ENCODE results near the gene SDK1. TPM values are rescaled to one million over a fixed set of nuclear protein-coding genes. Genes with fewer than 3 reads are reported as not detected.
A peak's percentile ranks its signal among the peaks of the same experiment; 100 is the strongest.

The SDK1 gene, protein sequence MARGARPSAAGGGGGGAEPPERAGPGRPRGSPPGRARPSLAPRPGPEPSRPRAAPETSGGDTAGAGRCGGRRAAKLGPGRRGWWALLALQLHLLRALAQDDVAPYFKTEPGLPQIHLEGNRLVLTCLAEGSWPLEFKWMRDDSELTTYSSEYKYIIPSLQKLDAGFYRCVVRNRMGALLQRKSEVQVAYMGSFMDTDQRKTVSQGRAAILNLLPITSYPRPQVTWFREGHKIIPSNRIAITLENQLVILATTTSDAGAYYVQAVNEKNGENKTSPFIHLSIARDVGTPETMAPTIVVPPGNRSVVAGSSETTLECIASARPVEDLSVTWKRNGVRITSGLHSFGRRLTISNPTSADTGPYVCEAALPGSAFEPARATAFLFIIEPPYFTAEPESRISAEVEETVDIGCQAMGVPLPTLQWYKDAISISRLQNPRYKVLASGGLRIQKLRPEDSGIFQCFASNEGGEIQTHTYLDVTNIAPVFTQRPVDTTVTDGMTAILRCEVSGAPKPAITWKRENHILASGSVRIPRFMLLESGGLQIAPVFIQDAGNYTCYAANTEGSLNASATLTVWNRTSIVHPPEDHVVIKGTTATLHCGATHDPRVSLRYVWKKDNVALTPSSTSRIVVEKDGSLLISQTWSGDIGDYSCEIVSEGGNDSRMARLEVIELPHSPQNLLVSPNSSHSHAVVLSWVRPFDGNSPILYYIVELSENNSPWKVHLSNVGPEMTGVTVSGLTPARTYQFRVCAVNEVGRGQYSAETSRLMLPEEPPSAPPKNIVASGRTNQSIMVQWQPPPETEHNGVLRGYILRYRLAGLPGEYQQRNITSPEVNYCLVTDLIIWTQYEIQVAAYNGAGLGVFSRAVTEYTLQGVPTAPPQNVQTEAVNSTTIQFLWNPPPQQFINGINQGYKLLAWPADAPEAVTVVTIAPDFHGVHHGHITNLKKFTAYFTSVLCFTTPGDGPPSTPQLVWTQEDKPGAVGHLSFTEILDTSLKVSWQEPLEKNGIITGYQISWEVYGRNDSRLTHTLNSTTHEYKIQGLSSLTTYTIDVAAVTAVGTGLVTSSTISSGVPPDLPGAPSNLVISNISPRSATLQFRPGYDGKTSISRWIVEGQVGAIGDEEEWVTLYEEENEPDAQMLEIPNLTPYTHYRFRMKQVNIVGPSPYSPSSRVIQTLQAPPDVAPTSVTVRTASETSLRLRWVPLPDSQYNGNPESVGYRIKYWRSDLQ (N-terminal part only)
- 0.53 TPM for total RNA-seq

DNA sequence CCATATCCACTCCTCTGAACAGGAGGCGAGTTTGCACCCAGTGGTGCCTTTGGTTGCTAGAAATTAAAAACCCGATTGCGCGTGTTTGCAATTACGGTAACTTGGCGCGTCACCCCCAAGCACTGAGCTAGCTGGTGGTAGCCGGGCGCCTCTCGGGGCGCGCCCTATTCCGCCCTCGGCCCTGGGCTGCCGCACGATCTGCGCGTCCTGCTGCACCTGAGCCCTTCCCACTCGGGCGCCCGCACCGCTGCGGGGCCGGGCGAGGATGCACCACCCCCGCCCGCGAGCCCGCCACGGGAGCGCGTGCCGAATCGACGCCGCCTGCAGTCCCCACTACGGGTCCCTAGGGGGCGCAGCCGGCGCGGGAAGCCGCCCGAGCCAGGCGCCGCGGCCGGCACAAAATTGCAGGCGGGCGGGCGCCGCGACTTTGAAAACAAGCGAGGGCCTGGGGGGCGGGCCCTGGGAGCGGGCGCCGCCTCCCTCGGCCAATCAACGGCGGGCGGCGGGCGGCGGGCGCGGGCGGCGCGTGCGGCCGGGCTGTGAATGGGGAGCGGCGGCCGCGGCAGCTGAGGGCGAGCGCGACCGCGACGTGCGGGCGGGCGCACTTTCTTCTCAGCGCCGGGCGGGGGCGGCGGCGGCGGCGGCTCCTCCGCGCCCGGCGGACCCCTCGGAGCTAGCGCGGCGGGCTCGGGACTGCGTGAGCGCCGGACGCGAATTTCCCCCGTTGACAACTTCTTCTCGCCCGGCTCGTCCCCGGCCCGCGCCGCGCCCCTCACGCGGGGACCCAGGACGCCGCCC is at the start of gene SDK1:
TSS of gene SDK1 (plus strand) at position 602 of the 798 bp plus-strand sequence. CDS start 335 bp downstream, outside the sequence.
- ATAC-seq: peak; percentile 98
- DNase-seq (ENCODE audit: low spot score): peak; percentile 91

DNA sequence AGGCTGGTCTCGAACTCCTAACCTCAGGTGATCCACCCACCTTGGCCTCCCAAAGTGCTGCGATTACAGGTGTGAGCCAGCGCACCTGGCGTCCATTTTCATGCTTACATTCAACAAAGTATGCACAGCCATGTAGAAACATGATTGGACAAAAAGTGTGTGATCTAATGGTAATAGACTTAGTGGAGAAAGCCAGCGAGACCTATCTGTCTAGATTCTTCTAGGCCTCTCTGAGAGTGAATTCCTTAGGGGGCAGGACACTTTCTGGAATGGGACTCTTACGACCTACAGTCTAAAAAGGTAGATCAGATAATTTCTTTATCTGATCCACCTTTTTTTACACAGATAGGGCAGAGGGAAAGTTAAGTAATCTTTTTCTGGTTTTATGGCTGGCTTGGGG is 46.3 kb upstream of the SDK1 start:
- ATAC-seq (no peak), DNase-seq (ENCODE audit: low spot score) (no peak)

DNA sequence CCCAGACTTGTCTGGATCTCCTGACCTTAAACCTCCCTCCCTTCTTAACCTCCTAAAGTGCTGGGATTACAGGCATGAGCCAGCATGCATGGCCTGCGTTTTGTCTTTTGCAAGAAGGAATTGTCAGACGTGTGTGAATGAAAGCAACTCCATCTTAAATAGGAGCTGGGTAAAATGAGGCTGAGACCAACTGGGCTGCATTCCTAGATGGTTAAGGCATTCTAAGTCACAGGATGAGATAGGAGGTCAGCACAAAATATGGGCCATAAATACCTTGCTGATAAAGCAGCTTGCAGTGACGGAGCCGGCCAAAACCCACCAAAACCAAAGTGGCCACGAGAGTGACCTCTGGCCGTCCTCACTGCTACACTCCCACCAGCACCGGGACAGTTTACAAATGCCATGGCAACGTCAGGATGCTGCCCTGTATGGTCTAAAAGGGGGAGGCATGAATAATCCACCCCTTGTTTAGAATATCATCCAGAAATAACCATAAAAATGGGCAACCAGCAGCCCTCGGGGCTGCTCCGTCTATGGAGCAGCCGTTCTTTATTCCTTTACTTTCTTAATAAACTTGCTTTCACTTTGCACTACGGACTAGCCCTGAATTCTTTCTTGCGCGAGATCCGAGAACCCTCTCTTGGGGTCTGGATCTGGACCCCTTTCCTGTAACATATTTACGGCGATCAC is 41.2 kb upstream of the SDK1 start:
- DNase-seq (ENCODE audit: low spot score) (no peak), ATAC-seq (no peak)

DNA sequence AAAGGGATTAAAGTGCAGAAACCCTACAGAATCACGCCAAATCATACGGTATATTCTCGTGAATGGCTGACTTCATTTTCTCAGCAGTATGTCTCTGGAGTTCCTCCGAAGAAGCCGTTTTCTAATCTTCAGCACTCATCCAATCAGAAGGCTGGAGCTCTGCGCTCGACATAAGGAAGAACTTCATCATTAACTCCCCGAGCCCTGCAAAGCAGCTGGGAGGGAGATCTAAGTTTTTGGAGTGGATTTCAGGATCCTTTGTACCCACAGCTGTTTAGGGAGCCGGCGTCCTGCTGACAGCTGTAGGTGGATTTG is 40.7 kb upstream of the SDK1 start:
- ATAC-seq (no peak), DNase-seq (ENCODE audit: low spot score) (no peak)

DNA sequence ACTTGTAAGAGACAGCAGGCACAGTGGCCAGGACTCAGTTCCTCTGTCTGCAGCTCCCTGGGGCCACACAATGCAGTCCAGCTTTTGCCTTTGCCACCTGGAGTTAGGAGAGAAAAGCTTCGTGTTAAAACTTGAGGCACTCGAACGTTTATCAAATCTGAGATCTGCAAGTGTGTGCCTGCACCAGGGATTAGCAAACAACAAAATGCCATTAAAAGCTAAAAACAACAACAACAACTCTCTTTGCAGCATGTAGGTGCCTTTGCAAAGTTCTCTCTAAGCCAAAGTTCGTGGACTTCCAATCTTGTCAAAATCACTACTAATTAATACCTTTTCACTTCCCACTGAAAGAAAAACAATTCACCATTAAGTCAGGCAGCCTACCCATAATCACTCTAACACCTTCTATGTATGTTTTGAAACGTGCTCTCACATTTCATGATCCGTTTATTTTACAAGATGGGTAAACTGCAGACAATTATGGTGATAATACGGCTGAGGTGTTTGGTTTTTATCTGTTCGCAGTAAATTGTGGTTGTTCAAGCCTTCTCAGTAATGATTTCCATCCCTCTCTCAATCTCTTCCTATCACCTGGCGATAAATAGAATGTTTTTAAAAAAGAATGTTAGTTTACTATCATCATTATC is 36.2 kb upstream of the SDK1 start:
- no peak for DNase-seq (ENCODE audit: low spot score)

DNA sequence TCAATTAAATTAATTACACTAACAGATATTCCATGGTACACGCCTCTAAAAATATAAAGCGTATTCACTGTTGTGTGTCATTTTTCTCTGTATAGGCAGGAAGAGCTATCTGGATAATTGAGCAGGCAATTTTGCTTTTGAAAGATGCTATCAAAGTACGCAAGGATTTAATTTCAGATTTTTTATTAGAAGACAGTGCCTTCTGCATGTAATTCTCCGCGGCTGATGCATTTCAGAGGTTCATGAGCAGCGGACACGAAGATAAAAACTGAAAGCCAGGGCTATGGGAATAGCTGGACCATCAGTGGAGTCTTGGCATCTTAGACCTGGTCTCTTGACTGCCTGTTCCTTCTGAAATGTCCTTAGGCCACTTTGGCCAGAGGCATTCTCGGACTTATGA is 35.7 kb upstream of the SDK1 start:
- no peak for ATAC-seq

More for the DNA sequence above, 36.2 kb upstream of the SDK1 start:
- ATAC-seq: no peak

DNA sequence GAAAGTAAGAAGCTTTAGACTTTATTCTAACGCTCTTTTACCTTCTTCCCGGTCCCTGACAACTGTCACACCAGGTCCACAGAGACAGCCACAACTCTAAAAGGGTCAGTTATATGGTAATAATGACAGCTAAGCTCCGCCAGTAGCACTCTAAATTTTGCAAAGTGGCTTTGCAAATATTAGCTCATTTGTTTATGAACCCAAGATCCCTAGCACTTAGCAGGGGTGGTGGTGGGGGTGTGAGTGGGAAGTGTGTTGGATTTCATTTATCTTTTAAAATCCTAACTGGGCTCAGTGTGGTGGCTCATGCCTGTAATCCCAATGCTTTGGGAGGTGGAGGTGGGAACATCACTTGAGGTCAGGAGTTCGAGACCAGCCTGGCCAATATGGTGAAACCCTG is 34.8 kb upstream of the SDK1 start:
- ATAC-seq: no peak
- no peak for DNase-seq (ENCODE audit: low spot score)

More for the DNA sequence above, 35.7 kb upstream of the SDK1 start:
- no peak for DNase-seq (ENCODE audit: low spot score)

DNA sequence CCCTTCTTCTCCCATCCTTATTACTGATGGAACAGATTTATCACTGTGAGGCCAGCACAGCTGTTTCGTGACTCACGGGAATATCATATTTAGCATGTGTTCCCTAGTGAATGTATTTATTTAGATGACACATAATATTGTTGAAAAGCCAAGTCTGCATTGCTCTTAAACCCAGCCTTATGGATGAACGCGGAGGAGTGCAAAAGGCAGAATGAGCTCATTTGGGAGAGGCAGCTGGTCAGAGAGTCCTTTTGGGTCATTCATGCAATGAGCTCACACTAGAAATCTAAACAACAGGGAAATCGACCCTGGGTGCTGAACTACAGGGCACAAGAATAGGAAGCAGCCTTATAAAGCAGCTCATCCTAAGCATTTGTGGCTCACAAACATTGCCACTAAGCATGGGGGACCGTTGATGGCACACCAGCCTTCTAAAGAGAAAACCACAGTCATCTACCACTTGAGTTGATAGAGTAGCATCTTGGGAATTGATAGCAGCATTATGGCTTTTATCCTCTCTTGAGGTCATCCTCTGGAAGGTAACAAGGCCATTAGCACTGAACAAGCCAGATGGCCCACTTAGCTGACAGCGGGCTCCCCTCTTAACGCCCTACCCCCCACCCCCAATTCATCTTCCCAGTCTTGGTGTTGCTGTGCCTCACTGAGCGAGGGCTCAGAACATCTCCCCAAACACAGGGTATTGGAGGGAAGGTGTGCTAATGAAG is 32.9 kb upstream of the SDK1 start:
- ATAC-seq (no peak), DNase-seq (ENCODE audit: low spot score) (no peak)

DNA sequence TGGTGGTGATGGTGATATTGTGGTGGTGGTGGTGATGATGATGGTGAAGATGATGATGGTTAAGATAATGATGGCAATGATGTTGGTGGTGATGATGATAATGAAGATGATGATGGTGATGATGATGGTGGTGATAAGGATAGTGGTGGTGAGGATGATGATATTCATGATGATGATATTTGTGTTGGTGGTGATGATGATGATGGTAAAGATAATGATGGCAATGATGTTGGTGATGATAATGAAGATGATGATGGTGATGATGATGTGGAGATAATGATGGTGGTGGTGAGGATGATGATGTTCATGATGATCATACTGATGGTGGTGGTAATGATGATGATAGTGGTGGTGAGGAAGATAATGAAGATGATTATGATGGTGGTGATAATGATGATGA is 30.7 kb upstream of the SDK1 start:
- DNase-seq (ENCODE audit: low spot score) (no peak), ATAC-seq (no peak)

DNA sequence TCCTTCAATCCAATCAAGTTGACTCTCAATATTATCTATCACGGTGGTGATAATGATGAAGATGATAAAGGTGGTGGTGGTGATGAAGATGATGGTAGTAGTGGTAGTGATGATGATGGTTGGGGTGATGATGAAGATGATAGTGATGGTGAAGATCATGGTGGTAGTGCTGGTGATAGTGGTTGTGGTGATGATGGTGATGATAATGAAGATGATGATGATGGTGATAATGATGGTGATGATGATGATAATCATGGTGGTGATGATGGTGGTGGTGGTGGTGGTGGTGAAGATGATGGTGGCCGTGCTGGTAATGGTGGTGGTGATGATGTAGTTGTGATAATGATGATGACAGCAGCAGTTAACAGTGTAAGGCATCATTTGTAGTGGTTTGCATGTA is 29.8 kb upstream of the SDK1 start:
- ATAC-seq (no peak), DNase-seq (ENCODE audit: low spot score) (no peak)

DNA sequence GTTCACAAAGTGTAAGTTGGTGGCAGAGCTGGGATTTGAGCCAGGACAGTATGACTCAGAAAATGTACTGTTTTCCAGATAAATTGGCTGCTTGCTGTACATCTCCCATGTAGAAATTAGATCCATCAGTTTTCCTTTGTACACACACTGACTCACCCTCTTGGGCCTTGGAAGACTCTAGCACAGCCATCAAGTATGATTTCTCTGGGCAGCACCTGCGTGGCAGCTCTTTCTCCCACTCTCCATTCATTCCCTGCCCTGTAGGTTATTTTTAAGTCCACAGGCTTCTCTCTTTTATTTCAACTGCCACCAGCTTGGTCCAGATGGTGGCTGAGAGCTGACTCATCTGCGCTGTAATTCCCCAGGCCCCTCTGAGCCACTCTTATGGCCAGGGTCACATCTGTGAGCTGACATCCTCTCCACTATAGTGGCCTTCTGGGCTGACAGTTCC is 28.3 kb upstream of the SDK1 start:
- DNase-seq (ENCODE audit: low spot score): no peak
- no peak for ATAC-seq

DNA sequence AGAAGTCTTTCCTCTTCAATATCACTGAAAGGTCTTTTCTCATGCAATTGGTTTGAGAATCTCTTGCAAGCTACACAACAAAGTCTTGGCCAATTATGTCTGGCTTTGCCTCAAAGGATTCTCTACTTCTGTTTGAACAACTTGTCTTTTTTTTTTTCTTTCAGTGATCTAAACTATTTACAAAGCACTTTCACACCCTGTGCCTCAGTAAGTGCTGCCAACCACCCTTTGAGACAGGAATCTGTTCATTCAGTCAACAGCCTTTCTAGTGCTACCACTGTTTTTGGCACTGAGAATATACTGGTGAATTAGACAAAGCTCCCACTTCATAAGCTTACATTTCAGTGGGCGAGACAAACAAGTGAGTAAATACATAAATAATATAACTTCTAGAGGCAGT is 26.9 kb upstream of the SDK1 start:
- DNase-seq (ENCODE audit: low spot score): no peak
- no peak for ATAC-seq

DNA sequence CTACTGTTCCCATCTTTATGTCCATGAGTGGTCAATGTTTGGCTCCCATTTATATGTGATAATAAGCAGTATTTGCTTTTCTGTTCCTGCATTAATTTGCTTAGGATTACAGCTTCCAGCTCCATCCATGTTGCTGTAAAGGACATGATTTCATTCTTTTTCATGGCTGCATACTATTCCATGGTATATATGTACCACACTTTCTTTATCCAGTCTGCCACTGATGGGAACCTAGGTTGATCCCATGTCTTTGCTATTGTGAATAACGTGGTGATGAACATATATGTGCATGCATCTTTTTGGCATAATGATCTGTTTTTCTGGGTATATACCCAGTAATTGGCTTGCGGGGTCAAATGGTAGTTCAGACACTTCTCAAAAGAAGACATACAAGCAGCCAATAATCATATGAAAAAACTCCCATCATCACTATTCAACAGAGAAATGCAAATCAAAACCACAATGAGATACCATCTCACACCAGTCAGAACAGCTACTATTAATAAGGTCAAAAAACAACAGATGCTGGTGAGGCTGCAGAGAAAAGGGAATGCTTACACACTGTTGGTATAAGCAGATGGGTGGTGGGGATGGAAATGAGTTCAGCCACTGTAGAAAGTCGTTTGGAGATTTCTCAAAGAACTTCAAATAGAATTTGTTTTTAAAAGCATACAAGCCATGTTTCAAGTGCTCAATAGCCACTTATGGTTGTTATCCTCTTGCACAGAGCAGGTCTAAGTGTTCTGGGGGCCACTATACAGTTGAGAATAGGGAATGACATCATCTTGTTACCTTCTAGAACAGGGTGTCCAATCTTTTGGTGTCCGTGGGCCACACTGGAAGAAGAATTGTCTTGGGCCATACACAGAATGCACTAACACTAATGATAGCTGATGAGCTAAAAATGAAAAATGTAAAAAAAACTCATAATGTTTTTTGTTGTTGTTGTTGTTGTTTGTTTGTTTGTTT is 23.2 kb upstream of the SDK1 start:
- ATAC-seq (no peak), DNase-seq (ENCODE audit: low spot score) (no peak)

DNA sequence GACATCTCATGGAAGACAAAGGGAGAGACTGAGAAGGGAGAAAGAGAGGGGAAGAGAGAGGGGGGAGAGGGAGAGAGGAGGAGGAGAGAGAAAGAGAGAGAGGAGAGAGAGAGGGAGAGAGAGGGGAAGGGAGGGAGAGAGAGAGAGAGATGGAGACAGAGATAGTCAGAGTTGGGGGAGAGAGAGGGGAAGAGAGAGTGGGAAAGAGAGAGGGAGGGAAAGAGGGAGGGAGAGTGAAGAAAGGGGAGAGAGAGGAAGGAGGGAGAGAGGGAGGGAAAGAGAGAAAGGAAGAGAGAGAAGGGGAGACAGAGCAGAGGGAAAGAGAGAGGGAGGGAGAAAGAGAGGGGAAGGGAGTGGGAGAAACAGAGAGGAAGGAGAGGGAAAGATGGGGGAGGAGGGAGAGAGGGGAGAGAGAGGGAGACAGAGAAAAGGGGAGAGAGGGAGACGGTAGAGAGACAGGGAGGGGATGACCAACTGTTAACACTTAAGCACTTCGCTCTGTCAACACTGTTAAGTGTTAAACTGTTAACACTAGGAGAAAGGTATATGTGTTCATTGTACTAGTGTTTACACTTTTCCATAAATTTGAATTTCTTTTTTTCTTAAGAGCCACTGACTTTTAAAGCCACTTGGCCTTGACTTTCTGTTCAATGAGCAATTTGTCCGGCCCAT is 21.8 kb upstream of the SDK1 start:
- DNase-seq (ENCODE audit: low spot score): no peak
- ATAC-seq: no peak

DNA sequence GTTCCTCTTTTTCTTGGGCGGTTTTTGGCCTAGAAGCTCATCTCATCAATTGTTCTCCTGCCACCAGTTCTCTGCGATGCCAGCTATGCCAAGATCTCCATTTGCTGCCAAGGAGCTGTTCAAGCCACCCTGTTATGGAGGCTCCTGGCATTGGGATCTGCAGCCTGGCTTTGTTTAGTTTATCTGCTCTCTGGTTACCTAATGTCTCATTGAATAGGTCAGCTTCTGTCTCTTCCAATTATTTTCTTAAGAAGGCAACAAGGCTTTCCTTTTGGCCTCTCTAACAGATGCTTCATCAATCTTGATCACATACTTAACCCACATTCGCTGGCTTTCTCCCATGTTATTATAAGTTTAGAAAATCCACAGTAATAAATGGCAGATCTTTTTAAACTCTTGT is 20.6 kb upstream of the SDK1 start:
- no peak for ATAC-seq
- DNase-seq (ENCODE audit: low spot score): no peak

DNA sequence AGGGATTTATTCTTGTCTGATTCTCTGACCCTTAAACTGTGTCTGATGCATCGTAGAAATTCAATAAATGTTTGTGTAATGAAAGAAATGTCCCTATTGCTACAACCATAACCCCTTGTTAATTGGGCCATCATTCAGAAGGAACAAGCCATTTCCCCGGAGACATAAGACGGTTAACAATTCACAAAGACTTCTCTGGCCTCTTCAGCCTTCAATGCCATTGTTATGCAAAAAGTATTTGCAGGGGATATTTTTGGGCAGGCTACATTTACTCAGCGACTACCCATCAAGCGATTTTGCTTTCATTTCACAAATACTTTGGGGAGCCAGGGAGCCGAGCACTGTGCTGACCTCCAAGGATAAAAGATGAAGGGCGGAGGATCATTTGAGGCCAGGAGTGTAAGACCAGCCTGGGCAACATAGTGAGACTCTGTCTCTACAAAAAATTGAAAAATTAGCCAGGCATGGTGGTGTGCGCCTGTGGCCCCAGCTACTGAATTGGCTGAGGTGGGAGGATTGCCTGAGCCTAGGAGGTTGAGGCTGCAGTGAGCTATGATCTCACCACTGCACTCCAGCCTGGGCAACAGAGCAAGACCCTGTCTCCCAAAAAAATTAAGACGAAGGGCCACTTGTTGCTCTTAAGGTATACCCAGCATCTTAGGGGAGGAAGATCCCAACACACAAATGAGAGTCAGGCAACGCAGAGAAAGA is 20.0 kb upstream of the SDK1 start:
- ATAC-seq (no peak), DNase-seq (ENCODE audit: low spot score) (no peak)
